Central memory CD4-positive, alpha-beta T cell (primary cell): ENCODE data around the gene CENPL.
"Not testable (repeated sequence)": the region's sequence is repeated elsewhere in the genome, so short reads cannot be mapped to it uniquely, and the experiment has no call there.

Source experiments
- DNase-seq: peaks from one replicate; pipeline ENCODE4 v3.0.0; 2022
- total RNA-seq, 3 experiments: gene quantifications; one replicate each; lab custom pipeline; 2026; lab: John Stamatoyannopoulos, UW

The CENPL gene
- total RNA-seq = 15.0 to 17.8 (median 16.7) reads per million in 3 experiments

GRCh38 chr1:173824315-173825081, at the start of gene CENPL, which contains the start of gene DARS2:
TSS of gene CENPL (minus strand) at chr1:173824883. CDS start at chr1:173811299, 13,584 bp downstream.
TSS of gene DARS2 (plus strand) at chr1:173824673. CDS start at chr1:173825230, 557 bp downstream.
- peak; percentile 94 for DNase-seq

GRCh38 chr1:173871500-173871899, 46.8 kb upstream of the CENPL start:
- no peak for DNase-seq

GRCh38 chr1:173871091-173871490, 46.4 kb upstream of the CENPL start:
- DNase-seq = no peak

GRCh38 chr1:173870252-173871075, 45.8 kb upstream of the CENPL start:
- peak; percentile 37 for DNase-seq

GRCh38 chr1:173869021-173869359, 44.3 kb upstream of the CENPL start:
- DNase-seq = no peak

GRCh38 chr1:173868266-173869020, 43.8 kb upstream of the CENPL start, which contains the start of gene ZBTB37:
TSS of gene ZBTB37 (plus strand) at chr1:173868380. CDS start at chr1:173870226, 1,846 bp downstream.
- peak; percentile 88 for DNase-seq

GRCh38 chr1:173867753-173868265, 43.1 kb upstream of the CENPL start, which contains the start of gene GAS5:
TSS of gene GAS5 (minus strand) at chr1:173867989.
- peak; percentile 99 for DNase-seq

GRCh38 chr1:173867141-173867752, 42.6 kb upstream of the CENPL start:
- no peak for DNase-seq

GRCh38 chr1:173866413-173867115, 41.9 kb upstream of the CENPL start:
- DNase-seq = no peak

- DNase-seq = no peak
Measured at GRCh38 chr1:173865468-173866164, 40.9 kb upstream of the CENPL start.

- DNase-seq = no peak
Measured at GRCh38 chr1:173864179-173864867, 39.6 kb upstream of the CENPL start.

- no peak for DNase-seq
Measured at GRCh38 chr1:173863224-173864161, 38.8 kb upstream of the CENPL start.

- DNase-seq = no peak
Measured at GRCh38 chr1:173862769-173863223, 38.1 kb upstream of the CENPL start.

- not testable (repeated sequence) for DNase-seq
Measured at GRCh38 chr1:173862146-173862768, 37.6 kb upstream of the CENPL start.

- DNase-seq = no peak
Measured at GRCh38 chr1:173861731-173862145, 37.1 kb upstream of the CENPL start.

GRCh38 chr1:173860065-173860464, 35.4 kb upstream of the CENPL start:
- no peak for DNase-seq

GRCh38 chr1:173859547-173859946, 34.9 kb upstream of the CENPL start:
- not testable (repeated sequence) for DNase-seq

GRCh38 chr1:173857363-173857917, 32.8 kb upstream of the CENPL start:
- no peak for DNase-seq
